ENCODE measurements around the gene ANKRD34C.

The ANKRD34C gene

DNA sequence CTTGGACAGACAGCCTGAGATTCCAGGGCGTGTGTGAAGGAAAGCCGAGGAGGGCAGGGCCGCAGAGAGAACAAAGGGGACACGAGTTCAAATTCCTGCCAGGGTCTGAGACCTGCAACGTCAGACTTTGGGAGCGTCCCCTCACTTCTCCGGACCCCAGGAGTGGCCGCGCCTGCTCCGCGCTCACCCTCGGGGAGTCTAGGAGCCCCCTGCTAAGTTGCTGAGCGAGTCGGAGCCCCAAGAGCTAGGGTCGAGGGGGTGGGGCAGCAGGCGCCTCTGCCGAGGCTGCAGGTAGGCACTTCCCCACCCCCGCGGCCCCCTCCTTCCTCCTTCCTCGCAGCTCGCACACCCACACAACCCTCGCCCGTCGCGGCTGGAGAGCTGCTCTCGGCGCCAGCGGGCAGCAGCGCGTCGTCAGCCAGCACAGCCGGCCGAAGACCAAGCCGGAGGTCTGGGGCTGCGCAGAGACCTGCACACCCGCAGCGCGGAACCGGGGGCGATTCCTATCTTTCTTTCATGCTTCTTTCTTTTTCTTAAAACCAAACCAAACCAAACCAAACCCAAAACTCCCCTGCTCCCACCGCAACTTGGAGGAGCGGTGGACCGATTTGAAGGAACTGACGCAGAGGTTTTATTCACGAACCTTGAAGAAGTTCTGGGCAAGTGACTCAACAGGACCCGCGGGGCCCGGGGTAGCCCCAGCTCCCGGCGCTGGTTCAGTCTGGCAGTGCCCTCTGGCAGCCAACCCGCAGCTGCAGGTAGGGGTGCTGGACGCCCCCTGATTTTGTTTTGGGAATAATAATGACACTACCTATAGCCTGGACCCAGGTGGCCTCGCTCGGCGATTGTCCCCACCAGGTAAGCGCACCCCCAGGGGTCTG, at the start of gene ANKRD34C:
TSS of gene ANKRD34C (plus strand) at position 352 of the 881 bp plus-strand sequence. CDS start 10,563 bp downstream, outside the sequence.
- DNase-seq (ENCODE audit: low spot score) = no peak

DNA sequence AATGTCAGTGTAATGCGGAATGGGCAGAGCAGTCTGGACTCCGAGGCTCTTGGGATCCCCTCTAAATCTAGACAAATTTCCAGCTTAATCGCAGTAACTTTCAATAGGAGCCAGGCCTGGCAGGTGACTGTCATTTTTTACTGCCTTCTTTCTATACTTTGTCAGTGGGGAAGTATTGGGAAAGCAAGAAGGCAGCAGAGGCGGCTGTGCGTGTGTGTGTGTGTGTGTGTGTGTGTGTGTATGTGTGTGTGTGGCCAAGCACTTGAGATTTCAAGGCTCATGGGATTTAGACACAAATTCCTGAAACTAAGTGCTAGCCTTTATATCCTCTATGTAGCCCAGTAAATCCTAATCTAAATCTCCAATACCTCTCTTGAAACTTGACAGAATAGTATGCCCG, 49.3 kb upstream of the ANKRD34C start:
- no peak for DNase-seq (ENCODE audit: low spot score)

DNA sequence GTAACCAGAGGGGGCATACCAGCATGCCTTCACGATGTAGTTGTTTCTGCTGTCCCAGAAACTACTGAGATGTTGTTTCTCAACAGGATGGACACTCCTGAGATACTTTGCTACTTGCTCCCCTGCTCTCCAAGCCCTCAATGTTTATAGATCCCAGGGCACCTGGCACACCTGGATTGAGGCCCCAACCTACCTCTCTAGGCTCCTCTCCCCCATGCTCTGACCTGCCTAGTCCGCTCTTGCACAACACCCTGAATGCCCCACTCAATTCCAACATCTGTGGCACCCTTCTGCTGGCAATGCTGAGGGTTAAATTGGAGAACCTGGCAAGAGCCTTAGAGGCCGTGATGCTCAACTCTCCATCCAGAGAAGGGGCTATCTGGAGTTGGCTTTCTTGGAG, 42.5 kb upstream of the ANKRD34C start:
- DNase-seq (ENCODE audit: low spot score) = no peak

DNA sequence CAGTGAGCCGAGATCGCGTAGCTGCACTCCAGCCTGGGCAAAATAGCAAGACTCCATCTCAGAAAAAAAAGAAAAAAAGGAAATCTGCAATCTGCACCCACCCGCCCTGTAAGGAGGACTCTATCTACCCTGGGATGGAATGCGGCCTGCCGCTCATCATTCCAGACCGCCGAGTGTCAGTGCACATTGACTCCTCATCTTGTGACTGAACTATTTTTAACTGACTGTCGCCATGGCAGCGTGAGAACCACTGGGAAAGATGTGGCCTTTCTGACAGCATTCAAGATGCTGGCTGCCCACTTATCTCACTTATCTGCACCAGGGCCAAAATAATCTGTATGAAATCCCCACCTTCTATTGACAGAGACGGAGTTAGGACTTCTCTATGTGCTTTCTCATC, 38.8 kb upstream of the ANKRD34C start:
- DNase-seq (ENCODE audit: low spot score) = no peak

DNA sequence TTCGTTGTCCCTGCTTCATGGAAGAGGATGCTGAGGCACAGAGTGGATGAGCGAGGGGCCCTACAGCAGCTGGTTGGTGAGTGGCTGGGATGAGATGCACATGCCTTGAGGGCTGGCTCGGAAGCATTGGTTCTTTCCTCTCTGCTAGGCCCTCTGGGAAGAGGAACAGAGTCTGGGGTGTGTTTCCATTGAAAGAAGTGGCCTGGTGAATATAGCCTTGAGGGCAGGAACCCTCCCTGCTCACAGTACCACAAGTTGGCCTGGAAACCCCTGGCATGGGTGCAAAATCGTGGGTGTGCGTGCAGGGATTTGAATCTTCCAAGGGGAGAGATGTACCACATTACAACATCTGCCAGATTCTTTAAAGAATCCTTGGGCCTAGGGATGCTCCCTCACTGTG, 37.6 kb upstream of the ANKRD34C start:
- DNase-seq (ENCODE audit: low spot score) = no peak

DNA sequence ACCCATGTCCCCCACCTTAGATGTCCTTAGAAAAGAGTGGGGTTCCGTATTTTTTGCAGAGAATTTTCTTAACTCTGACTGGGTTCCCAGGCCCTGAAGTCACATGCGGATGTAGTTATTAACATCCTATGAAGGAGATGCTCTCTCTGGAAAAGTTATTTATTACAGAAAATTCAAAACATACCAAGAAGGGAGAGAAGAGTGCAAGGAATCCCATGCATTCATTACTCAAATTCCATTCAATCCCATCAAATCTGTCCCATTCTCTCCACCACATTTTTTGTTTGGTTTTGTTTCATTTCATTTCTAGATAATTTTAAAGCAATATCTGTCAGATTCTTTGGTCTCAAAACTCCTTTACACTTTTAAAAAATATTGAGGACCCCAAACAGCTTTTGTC, 34.3 kb upstream of the ANKRD34C start:
- DNase-seq (ENCODE audit: low spot score) = no peak

DNA sequence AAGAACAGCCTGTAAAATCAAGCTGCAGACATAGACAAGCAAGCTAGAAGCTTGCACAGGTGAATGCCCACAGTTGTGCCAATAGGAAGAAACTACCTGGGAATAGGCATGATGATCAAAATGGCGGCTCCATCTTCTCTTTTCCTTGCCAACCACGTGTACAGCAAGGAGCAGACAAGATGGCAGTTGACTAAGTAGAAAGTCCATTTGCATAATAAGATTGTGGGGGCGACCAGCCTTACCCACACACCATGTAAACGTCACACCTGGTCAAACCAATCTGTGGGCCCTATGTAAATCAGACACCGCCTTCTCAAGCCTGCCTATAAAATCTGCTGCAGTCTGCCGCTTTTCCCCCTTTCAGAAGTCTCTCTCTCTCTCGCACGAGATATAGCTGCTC, 25.1 kb upstream of the ANKRD34C start:
- DNase-seq (ENCODE audit: low spot score) = no peak

DNA sequence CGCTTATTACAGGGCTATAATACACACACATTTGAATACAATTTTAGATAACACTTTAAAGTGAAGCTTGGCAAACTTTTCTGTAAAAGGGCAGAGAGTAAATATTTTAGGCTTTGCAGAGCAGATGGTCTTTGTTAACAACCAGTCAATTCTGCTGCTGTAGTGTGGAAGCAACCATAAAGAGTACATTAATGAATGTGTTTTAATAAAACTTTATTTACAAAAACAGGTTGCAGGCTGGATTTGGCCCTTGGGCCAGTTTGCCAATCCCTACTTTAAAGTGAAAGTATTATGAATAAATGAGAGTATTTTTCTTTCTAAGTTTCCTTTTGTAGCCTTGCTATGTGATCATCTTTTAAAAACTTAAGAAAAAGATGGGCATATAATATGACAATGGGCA, 20.7 kb upstream of the ANKRD34C start:
- no peak for DNase-seq (ENCODE audit: low spot score)

DNA sequence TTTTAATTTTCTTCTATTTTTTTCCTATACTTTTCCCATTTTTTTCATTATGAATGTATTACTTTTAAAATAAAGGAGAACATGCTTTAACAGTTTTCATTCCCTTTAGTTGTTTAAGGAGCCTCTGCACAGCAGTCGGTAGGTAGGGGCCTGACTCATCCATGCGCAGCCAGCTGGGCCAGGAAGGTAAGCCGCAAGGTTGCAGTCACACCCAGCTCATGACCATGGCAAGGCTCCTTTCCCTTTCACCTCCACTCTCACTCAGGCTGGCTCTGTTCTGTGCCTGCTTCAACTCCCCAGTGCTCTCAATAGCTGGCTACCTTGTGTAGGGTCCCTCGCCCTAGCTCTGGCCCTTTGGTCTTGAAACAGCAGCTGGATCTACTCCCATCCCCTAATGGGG, 17.4 kb upstream of the ANKRD34C start:
- no peak for DNase-seq (ENCODE audit: low spot score)

DNA sequence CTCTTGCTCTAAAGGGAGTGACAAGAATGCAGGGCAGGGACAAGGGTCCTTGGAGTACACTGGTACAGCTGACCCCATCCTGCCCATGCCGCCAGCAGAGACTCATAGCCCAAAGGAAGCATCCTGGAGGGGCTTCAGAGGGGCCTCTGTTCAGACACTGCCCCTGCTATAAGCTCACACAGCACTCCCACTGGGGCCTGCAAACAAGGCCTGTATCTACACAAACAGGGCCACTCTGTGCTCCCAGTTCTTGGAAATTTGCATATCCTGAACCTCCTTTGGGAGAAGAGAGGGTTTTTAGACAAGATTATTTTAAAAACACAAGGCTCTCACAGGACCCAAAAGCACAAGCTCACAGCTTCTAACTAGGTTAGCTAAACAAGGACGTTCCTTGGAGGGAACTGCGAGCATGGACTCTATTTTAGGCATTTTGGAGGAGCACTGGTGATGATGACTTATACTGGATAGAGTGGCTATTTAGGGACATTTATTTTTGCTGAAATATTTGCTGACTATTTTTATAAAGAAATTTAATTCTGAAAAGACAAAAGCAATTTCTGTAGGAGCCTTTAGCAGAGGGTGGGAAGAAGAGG, 16.4 kb upstream of the ANKRD34C start:
- DNase-seq (ENCODE audit: low spot score) = no peak

DNA sequence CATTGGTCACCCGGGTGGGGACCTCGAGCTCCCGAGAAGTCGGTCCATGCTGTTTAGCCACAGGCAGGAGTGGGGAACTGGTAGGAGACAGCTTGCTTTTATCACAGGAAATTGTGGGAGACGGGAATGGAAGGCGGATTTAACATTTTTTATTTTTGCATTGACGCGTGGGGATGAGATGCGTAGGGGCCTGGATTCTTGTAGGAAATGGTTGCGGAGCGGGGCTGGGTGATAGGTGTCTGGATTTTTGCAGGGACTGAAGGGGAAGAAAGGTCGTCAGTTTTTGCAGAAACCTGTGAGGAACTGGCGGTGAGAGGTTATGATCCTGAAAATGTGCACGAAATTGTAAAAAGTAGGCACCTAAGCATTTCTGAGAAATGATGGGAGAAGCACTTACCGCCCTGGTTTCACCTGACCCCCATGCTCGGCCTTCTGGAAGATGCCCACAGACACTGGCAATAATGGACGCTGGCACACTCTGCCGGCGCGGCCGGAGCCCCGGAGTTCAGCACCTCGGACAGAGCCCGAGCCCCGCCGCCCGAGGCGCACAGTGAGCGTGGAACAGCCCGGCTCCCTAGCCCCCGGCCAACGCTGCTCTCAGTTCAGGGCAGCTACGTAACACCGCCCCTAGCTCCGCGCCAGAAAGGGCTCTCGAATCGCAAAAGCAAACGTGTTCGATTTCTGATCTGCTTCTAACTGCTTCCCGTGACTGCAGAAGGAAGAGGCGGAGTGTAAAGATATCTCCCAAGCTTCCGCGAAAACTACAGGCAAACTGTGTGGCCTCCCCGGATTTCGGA, 928 bp downstream of the ANKRD34C start:
- DNase-seq (ENCODE audit: low spot score) = no peak

DNA sequence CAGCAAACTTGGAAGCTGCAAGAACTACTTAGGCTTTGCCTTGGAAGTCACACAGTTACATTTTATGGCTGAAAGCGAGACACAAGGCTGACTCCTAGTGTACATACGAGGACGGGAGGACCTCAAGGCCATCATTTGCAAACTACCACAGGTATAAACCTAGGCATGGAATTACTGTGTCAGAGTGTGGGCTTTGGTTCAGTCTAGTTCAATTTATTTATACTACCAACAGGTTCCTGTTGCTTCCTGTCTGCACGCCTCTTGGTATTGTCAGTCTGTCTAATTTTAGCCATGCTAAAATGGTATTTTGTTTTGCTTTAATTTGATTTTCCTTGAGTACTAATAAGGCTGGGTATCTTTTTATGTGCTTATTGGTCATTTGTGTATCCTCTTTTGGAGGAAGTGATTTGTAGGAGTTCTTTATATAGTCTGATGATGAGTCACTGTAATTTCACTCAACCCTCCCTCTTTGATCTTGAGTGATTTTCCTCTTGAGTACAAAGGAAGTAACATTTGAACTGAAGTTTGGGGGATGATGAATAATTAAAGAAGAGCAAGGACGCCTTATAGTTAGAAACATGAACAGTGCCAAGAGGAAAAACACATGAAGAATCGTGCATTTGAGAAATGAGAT, 8.2 kb downstream of the ANKRD34C start:
- no peak for DNase-seq (ENCODE audit: low spot score)

DNA sequence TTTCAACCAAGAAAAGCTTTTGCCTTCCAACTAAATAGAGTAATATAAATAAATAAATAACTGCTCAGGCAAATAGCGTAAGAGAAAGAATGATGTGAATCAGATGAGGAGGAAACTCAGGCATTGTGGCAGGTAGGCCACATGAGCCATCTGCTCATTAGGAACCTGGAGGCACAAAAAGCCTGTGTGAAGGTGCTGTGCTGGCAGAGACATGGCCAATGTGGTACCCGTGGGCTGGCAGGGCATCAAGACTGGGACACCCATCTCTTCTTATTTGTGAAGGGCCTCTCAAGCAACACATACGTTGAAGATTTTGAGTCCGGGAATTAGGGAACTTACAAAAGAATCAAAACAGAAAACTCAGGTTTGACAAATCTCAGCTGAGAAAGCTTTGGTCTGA, 9.5 kb downstream of the ANKRD34C start:
- no peak for DNase-seq (ENCODE audit: low spot score)

DNA sequence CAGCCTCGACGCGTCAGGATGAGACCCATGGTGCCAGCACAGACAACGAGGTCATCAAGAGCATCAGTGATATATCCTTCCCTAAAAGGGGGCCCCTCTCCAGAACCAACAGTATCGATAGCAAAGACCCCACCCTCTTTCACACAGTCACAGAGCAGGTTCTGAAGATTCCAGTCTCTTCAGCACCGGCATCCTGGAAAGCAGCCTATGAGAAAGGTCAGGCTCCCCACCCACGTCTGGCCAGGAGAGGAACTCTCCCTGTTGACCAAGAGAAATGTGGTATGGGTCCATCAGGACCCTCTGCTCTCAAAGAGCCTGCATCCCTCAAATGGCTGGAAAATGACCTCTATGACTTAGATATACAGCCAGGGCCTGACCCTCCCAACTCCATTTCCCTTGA, 11.6 kb downstream of the ANKRD34C start:
- no peak for DNase-seq (ENCODE audit: low spot score)

DNA sequence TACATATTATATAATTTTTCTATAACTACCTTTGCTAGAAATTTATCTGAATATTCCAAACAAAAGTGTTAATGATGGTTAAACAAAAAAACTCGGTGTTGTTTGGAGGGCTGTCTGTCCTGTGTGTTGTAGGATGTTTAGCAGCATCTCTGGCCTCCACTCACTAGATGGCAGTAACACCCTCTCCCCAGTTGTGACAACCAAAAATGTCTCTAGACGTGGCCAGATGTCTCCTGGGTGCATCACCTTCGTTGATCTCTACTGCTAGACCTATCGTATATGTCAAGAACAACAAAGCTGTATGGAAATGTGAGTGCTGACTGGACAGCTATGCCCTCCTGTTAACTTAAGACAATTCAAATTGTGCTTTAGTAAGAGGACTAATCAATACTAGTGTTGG, 14.1 kb downstream of the ANKRD34C start:
- DNase-seq (ENCODE audit: low spot score) = no peak

DNA sequence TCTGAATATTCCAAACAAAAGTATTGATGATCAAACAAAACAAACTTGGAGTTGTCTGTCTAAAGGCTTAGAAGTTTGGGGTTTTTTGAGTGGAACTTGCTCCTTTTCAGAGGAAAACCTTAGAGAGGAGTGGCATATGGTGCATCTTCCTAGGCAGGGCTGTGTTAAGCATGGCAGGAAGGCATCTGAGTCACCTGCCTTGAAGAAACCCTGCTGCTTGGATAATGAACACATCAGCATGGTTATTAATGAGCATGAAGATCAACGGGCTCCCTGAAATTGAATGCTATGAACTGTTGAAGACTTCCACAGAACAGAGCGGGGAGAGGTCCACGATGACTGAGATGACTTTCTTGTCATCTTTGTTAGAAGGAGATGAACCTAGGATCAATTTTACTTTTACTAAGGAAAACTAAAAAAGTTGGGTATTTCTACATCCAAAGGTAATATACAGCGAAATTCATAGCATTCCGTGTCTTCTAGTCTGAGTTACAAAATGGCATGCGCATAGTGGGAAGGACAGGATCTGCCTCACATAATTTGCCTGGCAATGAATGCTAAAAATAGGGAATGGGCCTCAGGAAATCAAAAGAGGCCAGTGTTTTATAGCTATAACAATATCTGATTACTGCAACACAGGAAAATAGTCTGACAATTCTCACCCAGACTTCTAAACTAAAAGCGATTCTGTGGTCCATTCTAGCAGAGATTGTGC, 16.8 kb downstream of the ANKRD34C start:
- DNase-seq (ENCODE audit: low spot score) = no peak

DNA sequence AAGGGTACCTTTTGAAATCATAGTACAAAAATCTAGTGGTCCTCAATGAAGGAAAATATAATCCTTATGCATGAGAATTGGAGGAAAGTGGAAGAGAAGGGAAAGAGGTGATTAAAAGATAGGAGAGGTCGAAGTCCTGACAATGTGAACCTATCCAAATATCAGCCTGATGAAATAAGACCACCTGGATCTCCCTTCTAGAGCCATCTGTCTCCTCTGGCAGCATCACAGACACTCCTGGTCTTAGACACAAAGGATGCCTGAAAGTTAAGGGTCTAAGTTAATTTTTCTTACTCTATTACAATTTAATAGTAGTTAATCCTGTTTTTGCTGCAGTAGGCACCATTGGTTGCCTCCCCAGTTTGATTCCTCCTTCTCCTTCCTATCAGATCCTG, 17.3 kb downstream of the ANKRD34C start:
- no peak for DNase-seq (ENCODE audit: low spot score)

DNA sequence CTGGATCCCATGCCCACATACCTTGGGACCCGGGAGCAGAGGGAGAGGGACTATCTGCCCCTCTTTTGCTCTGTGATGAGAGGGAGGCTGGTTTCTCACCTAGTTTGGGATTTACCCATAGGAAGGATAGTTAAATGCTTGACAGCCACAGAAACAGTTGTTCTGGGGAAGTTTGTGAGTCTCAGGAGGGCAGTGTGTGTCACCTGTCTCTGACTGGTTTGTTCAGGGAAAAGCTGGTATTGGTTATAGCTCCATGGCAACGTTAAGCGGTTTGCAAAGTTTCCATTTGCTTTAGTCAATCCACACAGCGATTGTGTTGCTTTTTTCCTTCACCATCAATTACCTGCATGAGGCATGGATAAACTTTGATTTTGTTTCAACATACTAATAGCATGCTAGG, 24.7 kb downstream of the ANKRD34C start:
- DNase-seq (ENCODE audit: low spot score) = no peak

DNA sequence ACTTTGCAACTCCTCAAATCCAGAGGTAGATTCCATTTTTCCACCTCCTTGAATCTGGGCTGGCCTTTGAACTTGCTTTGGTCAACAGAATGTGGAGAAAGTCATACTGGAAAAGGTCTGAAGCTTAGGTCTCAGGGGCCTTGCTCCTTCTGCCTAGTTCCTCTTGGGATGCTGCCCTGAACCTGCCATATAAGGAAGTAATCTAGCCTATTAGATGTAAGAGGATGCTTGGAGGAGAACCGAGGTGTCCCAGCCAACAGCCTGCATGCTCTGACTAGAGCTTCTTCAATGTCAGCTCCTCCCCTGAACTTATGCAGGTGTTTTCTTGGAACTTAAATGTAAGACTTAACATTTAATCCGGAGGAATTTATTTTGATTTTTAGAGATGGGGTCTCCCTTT, 26.4 kb downstream of the ANKRD34C start:
- no peak for DNase-seq (ENCODE audit: low spot score)

DNA sequence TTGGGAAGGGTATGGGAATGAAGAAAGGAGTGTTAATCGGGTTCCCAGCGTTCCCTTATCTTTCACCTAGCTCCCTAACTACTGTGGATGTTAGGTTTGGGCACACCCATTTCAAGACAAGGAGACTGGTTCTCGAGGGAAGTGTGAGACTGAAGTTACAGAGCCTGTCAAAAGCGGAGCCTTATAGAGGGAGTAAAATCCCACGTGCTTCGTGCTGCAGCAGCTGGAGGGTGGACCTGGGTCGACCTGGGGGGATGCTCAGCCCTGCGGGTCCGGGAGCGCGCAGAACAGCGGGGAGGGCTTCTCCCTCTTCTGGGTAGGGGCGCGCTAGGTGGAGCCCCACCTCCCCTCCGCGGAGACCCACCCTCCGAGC, 28.1 kb downstream of the ANKRD34C start:
- no peak for DNase-seq (ENCODE audit: low spot score)

DNA sequence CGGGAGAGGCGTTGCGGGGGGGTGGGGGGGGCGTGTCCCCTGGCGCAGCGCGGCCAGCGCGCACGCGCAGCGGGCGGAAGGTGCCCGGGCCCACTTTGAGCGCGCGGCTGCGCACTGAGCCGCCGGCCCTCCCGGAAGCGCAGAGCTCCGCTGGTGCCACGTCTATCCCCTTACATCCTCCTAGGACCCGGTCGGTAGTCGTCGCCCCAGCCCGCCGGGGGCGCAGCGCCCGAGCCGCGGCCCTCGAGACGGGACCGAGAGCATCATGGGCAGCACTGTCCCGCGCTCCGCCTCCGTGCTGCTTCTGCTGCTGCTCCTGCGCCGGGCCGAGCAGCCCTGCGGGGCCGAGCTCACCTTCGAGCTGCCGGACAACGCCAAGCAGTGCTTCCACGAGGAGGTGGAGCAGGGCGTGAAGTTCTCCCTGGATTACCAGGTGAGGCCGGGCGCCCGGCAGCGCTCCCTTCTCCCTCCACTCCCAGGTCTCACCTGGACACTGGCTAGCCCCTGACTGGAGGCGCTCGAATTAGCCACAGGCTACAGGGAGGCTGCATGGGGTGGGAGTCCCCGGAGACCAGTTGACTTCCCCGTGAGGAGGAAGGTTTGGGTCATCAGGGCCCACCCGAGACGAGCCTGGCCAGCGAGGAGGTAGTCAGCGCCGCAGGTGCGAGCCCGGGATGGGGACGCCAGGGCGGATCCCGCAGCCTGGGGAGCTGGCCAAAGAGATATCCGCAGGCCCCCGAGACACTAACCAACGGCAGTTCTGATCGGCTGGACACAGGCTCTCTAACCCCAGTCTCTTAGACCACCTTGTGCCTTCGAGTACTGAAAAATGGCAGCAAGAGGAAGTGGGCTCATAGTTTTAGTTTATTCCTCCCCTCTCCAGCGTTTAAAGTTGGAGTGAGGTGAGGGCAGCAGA, 28.7 kb downstream of the ANKRD34C start, which contains the start of gene TMED3:
TSS of gene TMED3 (plus strand) at position 128 of the 916 bp plus-strand sequence. CDS start at position 266, 138 bp downstream.
- peak; percentile 7 for DNase-seq (ENCODE audit: low spot score)
